PC-9 (cell line): ENCODE measurements around the gene CXCL10. TPM values are rescaled to one million over a fixed set of nuclear protein-coding genes. Genes with fewer than 3 reads are reported as not detected.
A peak's percentile ranks its signal among the peaks of the same experiment; 100 is the strongest.

Source experiments
- BruUV-seq: library from RNA; stranded (reverse); fragments of 400-500 nt; replicated peaks from 2 replicates; lab custom pipeline; 2021; lab: Mats Ljungman, UMichigan
- CTCF ChIA-PET: fragments of 300-600 bp; sonication (Branson Sonifier 250); formaldehyde crosslinking; loops from one replicate; lab custom pipeline; 2022; ENCODE audit warnings: antibody characterized with exemption; lab: Charles Lee
- POLR2A ChIA-PET: fragments of 300-600 bp; sonication (Branson Sonifier 250); formaldehyde crosslinking; loops from one replicate; lab custom pipeline; 2022; ENCODE audit warnings: antibody characterized with exemption; ENCODE audit not compliant: unreplicated experiment; lab: Charles Lee
- DNase-seq, 2 experiments: peaks; one replicate each; pipeline versions ENCODE4 v3.0.0 to v3.0.0-alpha.2; 2015 to 2022; ENCODE audit warnings: mixed read lengths in 1 of 2
- H2AFZ ChIP-seq: fragments of 200-600 bp; sonication (generic); 2 replicates; pipeline ENCODE4 v1.8.1; 2017; ENCODE audit warnings: antibody characterized with exemption
- H3F3A ChIP-seq: fragments of 200-600 bp; sonication (generic); 2 replicates; pipeline ENCODE4 v1.8.1; 2017; ENCODE audit warnings: antibody characterized with exemption, mild to moderate bottlenecking, low read depth; ENCODE audit not compliant: insufficient read depth
- H3K27ac ChIP-seq: fragments of 200-600 bp; sonication (generic); 2 replicates; pipeline ENCODE4 v1.6.1; 2016; ENCODE audit warnings: mixed run types
- H3K27me3 ChIP-seq: fragments of 200-600 bp; sonication (generic); 2 replicates; pipeline ENCODE4 v1.6.1; 2016; ENCODE audit warnings: low read depth, mixed run types; ENCODE audit not compliant: insufficient read depth
- H3K36me3 ChIP-seq: fragments of 200-600 bp; sonication (generic); 2 replicates; pipeline ENCODE4 v1.6.1; 2016; ENCODE audit warnings: low read depth, mixed run types
- H3K4me1 ChIP-seq: fragments of 200-600 bp; sonication (generic); replicated peaks from 2 replicates; pipeline ENCODE4 v1.6.1; 2016; ENCODE audit warnings: mixed run types; ENCODE audit not compliant: insufficient read depth
- H3K4me2 ChIP-seq: fragments of 200-600 bp; sonication (generic); 2 replicates; pipeline ENCODE4 v1.6.1; 2017; ENCODE audit warnings: mixed run types
- H3K4me3 ChIP-seq: fragments of 200-600 bp; sonication (generic); 2 replicates; pipeline ENCODE4 v1.6.1; 2016; ENCODE audit warnings: mixed run types
- H3K79me2 ChIP-seq: fragments of 200-600 bp; sonication (generic); 2 replicates; pipeline ENCODE4 v1.6.1; 2017; ENCODE audit warnings: low read depth, mixed run types
- H3K9me2 ChIP-seq: fragments of 200-600 bp; sonication (generic); 2 replicates; pipeline ENCODE4 v1.8.1; 2017; ENCODE audit warnings: mild to moderate bottlenecking; ENCODE audit not compliant: insufficient read depth
- H3K9me3 ChIP-seq: fragments of 200-600 bp; sonication (generic); 2 replicates; pipeline ENCODE4 v1.8.1; 2016; ENCODE audit warnings: low read depth; ENCODE audit not compliant: insufficient read depth
- H4K20me1 ChIP-seq: fragments of 200-600 bp; sonication (generic); 2 replicates; pipeline ENCODE4 v1.8.1; 2017; ENCODE audit not compliant: insufficient read depth
- EZH2 ChIP-seq: fragments of 200-600 bp; sonication (generic); IDR thresholded peaks from 2 replicates; pipeline ENCODE4 v1.8.0; 2017; ENCODE audit warnings: antibody characterized with exemption, low read depth
- intact Hi-C: fragments of 100-400 bp; cut with micrococcal nuclease; formaldehyde crosslinking; loops from one replicate; pipeline ENCODE4 v1.10.0; 2022; ENCODE audit not compliant: unreplicated experiment
- total RNA-seq: library from RNA; stranded (reverse); gene quantifications from 2 replicates; pipeline ENCODE4 v1.2.3, GENCODE V29; 2021
- TF ChIP-seq, protein P1 (sequence below): fragments of 200-600 bp; sonication (generic); conservative IDR thresholded peaks from 2 replicates; pipeline ENCODE4 v1.6.1; 2017; ENCODE audit warnings: mixed run types, antibody characterized with exemption, mild to moderate bottlenecking, moderate library complexity

Gene CXCL10
- total RNA-seq, 1 experiment from 2014 or later, result not detected

- Histone ChIP-seq H4K20me1 (no peaks in the 10 kb centered on the region), H3K79me2 (no peaks in the 10 kb centered on the region), H3K4me3 (no peak overlapping the region), H3F3A (peaks cover 11% of the 10 kb centered on the region; the same call in 1 of the 2 replicates), H3K9me3 (no peaks in the 10 kb centered on the region), H3K27me3 (no peaks in the 10 kb centered on the region), H3K9me2 (no peaks in the 10 kb centered on the region), H3K4me1 (peaks cover 17% of the 10 kb centered on the region), H3K36me3 (no peaks in the 10 kb centered on the region), H3K27ac (no peak overlapping the region), H3K4me2 (no peak overlapping the region), H2AFZ (no peak overlapping the region)
- intact Hi-C loops, result no loop called here
- CTCF ChIA-PET, result no interaction called here
- TF ChIP-seq EZH2, result no peak
- TF ChIP-seq, protein P1, sequence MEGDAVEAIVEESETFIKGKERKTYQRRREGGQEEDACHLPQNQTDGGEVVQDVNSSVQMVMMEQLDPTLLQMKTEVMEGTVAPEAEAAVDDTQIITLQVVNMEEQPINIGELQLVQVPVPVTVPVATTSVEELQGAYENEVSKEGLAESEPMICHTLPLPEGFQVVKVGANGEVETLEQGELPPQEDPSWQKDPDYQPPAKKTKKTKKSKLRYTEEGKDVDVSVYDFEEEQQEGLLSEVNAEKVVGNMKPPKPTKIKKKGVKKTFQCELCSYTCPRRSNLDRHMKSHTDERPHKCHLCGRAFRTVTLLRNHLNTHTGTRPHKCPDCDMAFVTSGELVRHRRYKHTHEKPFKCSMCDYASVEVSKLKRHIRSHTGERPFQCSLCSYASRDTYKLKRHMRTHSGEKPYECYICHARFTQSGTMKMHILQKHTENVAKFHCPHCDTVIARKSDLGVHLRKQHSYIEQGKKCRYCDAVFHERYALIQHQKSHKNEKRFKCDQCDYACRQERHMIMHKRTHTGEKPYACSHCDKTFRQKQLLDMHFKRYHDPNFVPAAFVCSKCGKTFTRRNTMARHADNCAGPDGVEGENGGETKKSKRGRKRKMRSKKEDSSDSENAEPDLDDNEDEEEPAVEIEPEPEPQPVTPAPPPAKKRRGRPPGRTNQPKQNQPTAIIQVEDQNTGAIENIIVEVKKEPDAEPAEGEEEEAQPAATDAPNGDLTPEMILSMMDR, result no peak
- no TSS peak for BruUV-seq
- DNase-seq, result no peak
- POLR2A ChIA-PET, result no interaction called here
Measured at GRCh38 chr4:76009311-76009710, 14.0 kb downstream of the CXCL10 start.

- Histone ChIP-seq H3K79me2 (no peaks in the 10 kb centered on the region), H3F3A (peaks cover 11% of the 10 kb centered on the region; the same call in 1 of the 2 replicates), H3K4me2 (peak within 1 kb of the TSS; percentile 56), H4K20me1 (no peaks in the 10 kb centered on the region), H3K9me2 (no peaks in the 10 kb centered on the region), H3K4me1 (peaks cover 17% of the 10 kb centered on the region), H3K9me3 (no peaks in the 10 kb centered on the region), H2AFZ (no peak within 1 kb of the TSS), H3K4me3 (no peak within 1 kb of the TSS), H3K36me3 (no peaks in the 10 kb centered on the region), H3K27me3 (no peaks in the 10 kb centered on the region), H3K27ac (peak within 1 kb of the TSS; percentile 55)
- DNase-seq, result peak in 1 of 2 experiments; percentile 87
- BruUV-seq, result no TSS peak
- ChIA-PET POLR2A (interaction anchor here (0.6 kb wide), 2 partner anchors 335 to 1040 kb away, joined by 5 to 6 read pairs; no protein-coding TSS in a partner anchor), CTCF (no interaction called here)
- intact Hi-C loops, result no loop called here
- TF ChIP-seq EZH2, result no peak
- TF ChIP-seq, protein P1, result no peak
Measured at GRCh38 chr4:76007089-76007862, 16.0 kb downstream of the CXCL10 start, which contains the start of gene CXCL9. Gene CXCL9, minus strand, starts transcription at chr4:76007509. Its CDS starts 60 bp downstream, at chr4:76007449.

DNA sequence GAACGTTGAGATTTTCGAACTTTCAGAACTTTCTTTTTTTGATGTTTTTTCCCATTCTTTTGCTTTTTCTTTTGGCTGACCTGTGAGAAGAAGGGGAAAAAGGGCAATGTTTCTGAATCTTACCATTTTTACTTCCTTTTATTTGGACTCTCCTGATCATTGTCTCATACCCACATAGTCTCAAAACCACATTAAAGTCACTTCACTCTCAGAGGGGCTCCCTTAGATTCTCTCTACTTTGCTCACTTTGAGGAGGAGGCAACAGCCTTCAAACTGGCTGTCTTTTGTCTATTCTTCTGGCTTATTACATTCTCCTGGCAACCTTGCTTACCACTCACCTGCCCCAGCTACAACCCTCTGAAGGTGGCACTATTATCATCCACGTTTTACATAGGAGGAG lies 19.7 kb downstream of the CXCL10 start:
- Histone ChIP-seq H3K9me2 (no peaks in the 10 kb centered on the region), H3K27me3 (no peaks in the 10 kb centered on the region), H3K79me2 (no peaks in the 10 kb centered on the region), H3K4me3 (no peak overlapping the region), H3K36me3 (no peaks in the 10 kb centered on the region), H3F3A (peaks cover 11% of the 10 kb centered on the region; the same call in 1 of the 2 replicates), H3K27ac (no peak overlapping the region), H3K4me1 (peaks cover 21% of the 10 kb centered on the region), H2AFZ (no peak overlapping the region), H3K4me2 (no peak overlapping the region), H4K20me1 (no peaks in the 10 kb centered on the region), H3K9me3 (no peaks in the 10 kb centered on the region)
- DNase-seq, result no peak
- BruUV-seq, result no TSS peak
- ChIA-PET CTCF (no interaction called here), POLR2A (no interaction called here)
- intact Hi-C loops, result no loop called here
- no peak for TF ChIP-seq EZH2
- TF ChIP-seq, protein P1, result no peak
